Skin epidermis (tissue), 12 donors: ENCODE measurements around the gene COLEC11.
"Not testable (repeated sequence)": the region's sequence is repeated elsewhere in the genome, so short reads cannot be mapped to it uniquely, and the experiment has no call there.

ENCODE experiments used
- H3K27ac ChIP-seq, 21 experiments: fragments of 200-600 bp; sonication (generic) in 11 of 21; one replicate each; pipeline ENCODE4 v1.5.0; 2020; ENCODE audit warnings: mild to moderate bottlenecking in 3 of 21, inconsistent platforms in 2 of 21, moderate library complexity in 2 of 21
- H3K4me3 ChIP-seq, 7 experiments: fragments of 200-600 bp; sonication (generic) in 2 of 7; one replicate each; pipeline ENCODE4 v1.5.0; 2020; ENCODE audit warnings: inconsistent platforms in 2 of 7, mild to moderate bottlenecking in 2 of 7, moderate library complexity in 1 of 7

The COLEC11 gene

GRCh38 chr2:3634596-3635121 is 39.7 kb downstream of the COLEC11 start:
- Histone ChIP-seq H3K4me3 (no peak overlapping the region), H3K27ac (no peak overlapping the region)

GRCh38 chr2:3635171-3635974 is 40.5 kb downstream of the COLEC11 start:
- Histone ChIP-seq H3K27ac (no peak overlapping the region), H3K4me3 (no peak overlapping the region)

- not testable (repeated sequence) for H3K27ac ChIP-seq
Observed at GRCh38 chr2:3635975-3636327, 41.0 kb downstream of the COLEC11 start.

GRCh38 chr2:3636586-3637310 is 41.8 kb downstream of the COLEC11 start:
- H3K27ac ChIP-seq, result no peak overlapping the region

More at GRCh38 chr2:3635975-3636327, 41.0 kb downstream of the COLEC11 start:
- not testable (repeated sequence) for H3K4me3 ChIP-seq

GRCh38 chr2:3637311-3637675 is 42.4 kb downstream of the COLEC11 start:
- H3K27ac ChIP-seq, result no peak overlapping the region
- no peak overlapping the region for H3K4me3 ChIP-seq

More at GRCh38 chr2:3636586-3637310, 41.8 kb downstream of the COLEC11 start:
- H3K4me3 ChIP-seq, result no peak overlapping the region

- H3K27ac ChIP-seq, result no peak overlapping the region
- no peak overlapping the region for H3K4me3 ChIP-seq
Observed at GRCh38 chr2:3637692-3638455, 43.0 kb downstream of the COLEC11 start.

GRCh38 chr2:3638456-3638810 is 43.5 kb downstream of the COLEC11 start:
- H3K4me3 ChIP-seq, result no peak overlapping the region
- H3K27ac ChIP-seq, result no peak overlapping the region

GRCh38 chr2:3639015-3639630 is 44.2 kb downstream of the COLEC11 start:
- Histone ChIP-seq H3K4me3 (no peak overlapping the region), H3K27ac (no peak overlapping the region)

GRCh38 chr2:3639653-3640052 is 44.7 kb downstream of the COLEC11 start:
- Histone ChIP-seq H3K4me3 (no peak overlapping the region), H3K27ac (no peak overlapping the region)

- Histone ChIP-seq H3K4me3 (no peak overlapping the region), H3K27ac (no peak overlapping the region)
Observed at GRCh38 chr2:3641181-3641580, 46.3 kb downstream of the COLEC11 start.

GRCh38 chr2:3641841-3642421 is 47.0 kb downstream of the COLEC11 start:
- Histone ChIP-seq H3K4me3 (no peak overlapping the region), H3K27ac (no peak overlapping the region)

- H3K4me3 ChIP-seq, result no peak overlapping the region
Observed at GRCh38 chr2:3642521-3643215, 47.8 kb downstream of the COLEC11 start.

GRCh38 chr2:3643371-3644245 is 48.7 kb downstream of the COLEC11 start:
- Histone ChIP-seq H3K27ac (no peak overlapping the region), H3K4me3 (no peak overlapping the region)

More at GRCh38 chr2:3642521-3643215, 47.8 kb downstream of the COLEC11 start:
- H3K27ac ChIP-seq, result no peak overlapping the region

- Histone ChIP-seq H3K27ac (no peak overlapping the region), H3K4me3 (no peak overlapping the region)
Observed at GRCh38 chr2:3644246-3644525, 49.3 kb downstream of the COLEC11 start.

- no peak overlapping the region for H3K4me3 ChIP-seq
- H3K27ac ChIP-seq, result no peak overlapping the region
Observed at GRCh38 chr2:3644891-3645605, 50.1 kb downstream of the COLEC11 start.

- no peak overlapping the region for H3K4me3 ChIP-seq
- H3K27ac ChIP-seq, result no peak overlapping the region
Observed at GRCh38 chr2:3645745-3646389, 51.0 kb downstream of the COLEC11 start.

- H3K4me3 ChIP-seq, result no peak overlapping the region
- no peak overlapping the region for H3K27ac ChIP-seq
Observed at GRCh38 chr2:3646446-3646845, 51.5 kb downstream of the COLEC11 start.
